HG02763 (cell line): ENCODE measurements around the gene KIF1A.

ENCODE experiments used
- ATAC-seq: cut with Tn5 transposase; IDR thresholded peaks from one replicate; pipeline ENCODE4 v1.9.1; 2021; ENCODE audit warnings: mild to moderate bottlenecking, moderate library complexity; ENCODE audit not compliant: unreplicated experiment

The KIF1A gene

GRCh38 chr2:240799033-240799820 lies 20.8 kb downstream of the KIF1A start:
- no peak for ATAC-seq

- no peak for ATAC-seq
Observed at GRCh38 chr2:240798327-240798905, 21.6 kb downstream of the KIF1A start.

- no peak for ATAC-seq
Observed at GRCh38 chr2:240797914-240798313, 22.1 kb downstream of the KIF1A start.

- no peak for ATAC-seq
Observed at GRCh38 chr2:240797500-240797895, 22.5 kb downstream of the KIF1A start.

GRCh38 chr2:240796543-240797499 lies 23.2 kb downstream of the KIF1A start:
- ATAC-seq, result no peak

- ATAC-seq, result no peak
Observed at GRCh38 chr2:240795916-240796510, 24.0 kb downstream of the KIF1A start.

GRCh38 chr2:240795454-240795853 lies 24.6 kb downstream of the KIF1A start:
- ATAC-seq, result no peak

- no peak for ATAC-seq
Observed at GRCh38 chr2:240794178-240794721, 25.8 kb downstream of the KIF1A start.

- no peak for ATAC-seq
Observed at GRCh38 chr2:240793313-240794177, 26.5 kb downstream of the KIF1A start.

- no peak for ATAC-seq
Observed at GRCh38 chr2:240792629-240793312, 27.2 kb downstream of the KIF1A start.

GRCh38 chr2:240791821-240792628 lies 28.0 kb downstream of the KIF1A start:
- ATAC-seq, result no peak

- no peak for ATAC-seq
Observed at GRCh38 chr2:240791221-240791800, 28.7 kb downstream of the KIF1A start.

GRCh38 chr2:240790370-240791220 lies 29.4 kb downstream of the KIF1A start:
- ATAC-seq, result no peak

- no peak for ATAC-seq
Observed at GRCh38 chr2:240789501-240790369, 30.3 kb downstream of the KIF1A start.

- ATAC-seq, result no peak
Observed at GRCh38 chr2:240789051-240789453, 31.0 kb downstream of the KIF1A start.

- ATAC-seq, result no peak
Observed at GRCh38 chr2:240788482-240788881, 31.5 kb downstream of the KIF1A start.
